HepG2 (cell line): ENCODE data around the gene LOXL4. TPM values are rescaled to one million over a fixed set of nuclear protein-coding genes. Genes with fewer than 3 reads are reported as not detected.
A peak's percentile ranks its signal among the peaks of the same experiment; 100 is the strongest.

Experiments
- ARNT2 ChIP-seq: sonication (generic); formaldehyde crosslinking; IDR thresholded peaks from 2 replicates; pipeline ENCODE4 v1.8.0; 2022; ENCODE audit warnings: mild to moderate bottlenecking, low read depth, missing genetic modification reagents, moderate library complexity
- ATF7-NPFF ChIP-seq: sonication (generic); formaldehyde crosslinking; IDR thresholded peaks from 2 replicates; pipeline ENCODE4 v1.8.1; 2023; ENCODE audit warnings: mild to moderate bottlenecking, low read depth, missing genetic modification reagents, moderate library complexity
- DMAP1 ChIP-seq: IDR thresholded peaks from 2 replicates; pipeline ENCODE4 v1.6.1; 2016
- FOXM1 ChIP-seq: sonication (generic); formaldehyde crosslinking; IDR thresholded peaks from 2 replicates; pipeline ENCODE4 v1.5.0; 2020; ENCODE audit warnings: missing genetic modification reagents
- FOXO1 ChIP-seq: sonication (generic); formaldehyde crosslinking; IDR thresholded peaks from 2 replicates; pipeline ENCODE4 v1.4.0; 2020; ENCODE audit warnings: missing genetic modification reagents
- RAD51 ChIP-seq: fragments of 450-650 bp; IDR thresholded peaks from 2 replicates; pipeline ENCODE4 v1.6.1; 2016; ENCODE audit warnings: borderline replicate concordance
- SP140L ChIP-seq: sonication (generic); formaldehyde crosslinking; IDR thresholded peaks from 2 replicates; pipeline ENCODE4 v1.4.0; 2020; ENCODE audit warnings: missing genetic modification reagents, borderline replicate concordance
- ZFP36 ChIP-seq: fragments of 150-350 bp; IDR thresholded peaks from 2 replicates; pipeline ENCODE4 v1.6.1; 2018; ENCODE audit warnings: borderline replicate concordance, low read length, low read depth; ENCODE audit not compliant: partially characterized antibody
- ZFP90 ChIP-seq: sonication (generic); formaldehyde crosslinking; IDR thresholded peaks from 2 replicates; pipeline ENCODE4 v1.8.0; 2022; ENCODE audit warnings: missing genetic modification reagents, mild to moderate bottlenecking, inconsistent platforms, borderline replicate concordance
- ZFY ChIP-seq: sonication (generic); formaldehyde crosslinking; IDR thresholded peaks from 2 replicates; pipeline ENCODE4 v1.4.0; 2020; ENCODE audit warnings: missing genetic modification reagents
- ZNF274 ChIP-seq: sonication (generic); formaldehyde crosslinking; IDR thresholded peaks from 2 replicates; pipeline ENCODE4 v1.5.1; 2020; ENCODE audit warnings: mild to moderate bottlenecking, missing genetic modification reagents
- ZNF616 ChIP-seq: sonication (generic); formaldehyde crosslinking; IDR thresholded peaks from 2 replicates; pipeline ENCODE4 v1.5.0; 2020; ENCODE audit warnings: low read depth, mild to moderate bottlenecking, missing genetic modification reagents
- ZNF672 ChIP-seq: sonication (generic); formaldehyde crosslinking; IDR thresholded peaks from 2 replicates; pipeline ENCODE4 v1.8.1; 2022; ENCODE audit warnings: missing genetic modification reagents
- ZNF747 ChIP-seq: sonication (generic); formaldehyde crosslinking; IDR thresholded peaks from 2 replicates; pipeline ENCODE4 v1.8.1; 2023; ENCODE audit warnings: missing genetic modification reagents, mild to moderate bottlenecking, borderline replicate concordance
- ZNF850 ChIP-seq: sonication (generic); formaldehyde crosslinking; conservative IDR thresholded peaks from 2 replicates; pipeline ENCODE4 v1.9.0; 2021; ENCODE audit warnings: mild to moderate bottlenecking, missing genetic modification reagents
- polyA plus RNA-seq, 8 experiments: library from polyadenylated mRNA; depleted of rRNA in 3 of 8; stranded (reverse) in 7 of 8; unstranded in 1 of 8; fragments of >200 nt; fragmentation: Illumina TruSeq in 4 of 8; extraction: Trizol in 4 of 8; gene quantifications; 2 replicates each; pipeline versions ENCODE4 v1.2.1 to v1.2.3, GENCODE V29; 2011 to 2016; ENCODE audit warnings: low read depth in 4 of 8, missing spikeins in 1 of 8, mixed read lengths in 1 of 8; ENCODE audit not compliant: insufficient read depth in 1 of 8
- total RNA-seq, 5 experiments: library from RNA; depleted of rRNA; stranded (reverse); fragments of >200 nt; fragmentation: Illumina TruSeq; extraction: Trizol; gene quantifications; 2 replicates each; pipeline ENCODE4 v1.2.3, GENCODE V29; 2016; ENCODE audit warnings: low read depth in 1 of 5
- TF ChIP-seq, protein P1 (sequence below): sonication (generic); formaldehyde crosslinking; IDR thresholded peaks from 2 replicates; pipeline ENCODE4 v1.5.1; 2020; ENCODE audit warnings: missing genetic modification reagents, mild to moderate bottlenecking, borderline replicate concordance
- TF ChIP-seq, protein P2 (sequence below): sonication (generic); formaldehyde crosslinking; IDR thresholded peaks from 2 replicates; pipeline ENCODE4 v1.4.0; 2020; ENCODE audit warnings: missing genetic modification reagents
- TF ChIP-seq, protein P3 (sequence below): sonication (generic); formaldehyde crosslinking; IDR thresholded peaks from 2 replicates; pipeline ENCODE4 v1.8.0; 2022; ENCODE audit warnings: mild to moderate bottlenecking, missing genetic modification reagents, borderline replicate concordance
- TF ChIP-seq, protein P4 (sequence below): sonication (generic); formaldehyde crosslinking; IDR thresholded peaks from 2 replicates; pipeline ENCODE4 v1.4.0; 2020; ENCODE audit warnings: mild to moderate bottlenecking, missing genetic modification reagents
- TF ChIP-seq, protein P5 (sequence below): sonication (generic); formaldehyde crosslinking; IDR thresholded peaks from 2 replicates; pipeline ENCODE4 v1.5.1; 2020; ENCODE audit warnings: mild to moderate bottlenecking, missing genetic modification reagents, moderate library complexity
- TF ChIP-seq, protein P6 (sequence below): IDR thresholded peaks from 2 replicates; pipeline ENCODE4 v1.6.1; 2016; ENCODE audit warnings: missing genetic modification reagents, missing compliant biosample characterization

LOXL4 gene
- total and polyA plus RNA-seq, 2 of the 13 experiments (the other 11 are each of a cell fraction or from before 2014, with no cell fraction given) = 8.8 to 21.1 TPM

DNA sequence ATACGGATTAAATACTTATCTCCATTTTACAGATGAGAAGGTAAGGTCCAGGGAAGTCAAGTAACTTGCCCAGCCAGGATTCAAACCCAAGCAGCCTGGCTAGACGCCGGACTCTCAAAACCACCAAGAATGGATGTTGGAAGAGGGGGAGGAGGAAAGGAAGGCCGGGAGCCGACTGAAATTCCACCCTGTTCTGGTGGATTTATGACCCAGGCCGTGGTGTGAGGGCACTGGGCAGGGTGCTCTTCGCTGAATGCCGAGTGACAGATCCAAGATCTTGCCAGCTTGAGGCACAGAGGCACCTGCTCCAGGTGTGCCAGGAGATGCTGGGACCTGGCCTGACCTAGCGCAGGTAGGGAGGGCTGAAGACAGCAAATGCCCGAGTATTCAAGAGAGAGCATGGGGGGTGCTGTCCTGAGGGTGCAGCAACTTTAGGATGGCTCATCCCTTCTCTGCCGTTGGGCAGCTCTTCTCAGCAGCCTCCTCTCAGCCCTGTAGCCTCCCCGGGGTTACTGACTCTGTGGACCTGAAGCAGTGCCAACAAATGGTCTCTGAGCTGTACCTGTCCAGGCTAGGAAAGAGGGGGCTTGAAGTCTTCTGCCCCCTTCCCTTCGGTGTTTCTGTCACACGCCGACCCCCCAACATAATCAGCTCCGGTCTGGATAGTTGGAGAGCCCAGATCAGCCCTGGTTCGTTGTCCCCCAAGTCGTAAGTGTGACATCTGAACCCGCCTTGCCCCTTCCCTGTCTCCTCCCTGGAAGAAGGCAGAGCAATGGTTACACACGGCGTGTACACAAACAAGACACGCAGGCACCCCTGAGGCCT lies 713 bp downstream of the LOXL4 start (continued):
- no peak for TF ChIP-seq FOXM1 (CRISPR knock-in tag)
- TF ChIP-seq ZNF274 (CRISPR knock-in tag) = peak; percentile 63; the same call in 1 of the 2 replicates
- TF ChIP-seq ARNT2 (CRISPR knock-in tag) = no peak
- TF ChIP-seq SP140L (CRISPR knock-in tag) = no peak
- TF ChIP-seq ZFP36 = no peak
- TF ChIP-seq ZNF747 (CRISPR knock-in tag) = no peak
- TF ChIP-seq RAD51 = no peak
- no peak for TF ChIP-seq FOXO1
- TF ChIP-seq, protein P1, sequence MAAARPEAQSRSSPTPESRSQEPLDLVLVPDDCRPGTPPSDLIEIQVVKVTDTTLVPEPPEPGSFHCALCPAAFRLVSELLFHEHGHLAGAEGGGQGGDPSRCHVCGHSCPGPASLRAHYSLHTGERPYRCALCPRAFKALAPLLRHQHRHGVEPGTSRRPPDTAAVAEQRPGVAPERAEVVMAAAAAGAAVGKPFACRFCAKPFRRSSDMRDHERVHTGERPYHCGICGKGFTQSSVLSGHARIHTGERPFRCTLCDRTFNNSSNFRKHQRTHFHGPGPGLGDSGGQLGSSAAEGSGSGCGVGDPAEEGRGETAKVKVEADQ = 0 out of 2 replicates have a peak, but pooled peaks have one; percentile 59
- TF ChIP-seq, protein P2, sequence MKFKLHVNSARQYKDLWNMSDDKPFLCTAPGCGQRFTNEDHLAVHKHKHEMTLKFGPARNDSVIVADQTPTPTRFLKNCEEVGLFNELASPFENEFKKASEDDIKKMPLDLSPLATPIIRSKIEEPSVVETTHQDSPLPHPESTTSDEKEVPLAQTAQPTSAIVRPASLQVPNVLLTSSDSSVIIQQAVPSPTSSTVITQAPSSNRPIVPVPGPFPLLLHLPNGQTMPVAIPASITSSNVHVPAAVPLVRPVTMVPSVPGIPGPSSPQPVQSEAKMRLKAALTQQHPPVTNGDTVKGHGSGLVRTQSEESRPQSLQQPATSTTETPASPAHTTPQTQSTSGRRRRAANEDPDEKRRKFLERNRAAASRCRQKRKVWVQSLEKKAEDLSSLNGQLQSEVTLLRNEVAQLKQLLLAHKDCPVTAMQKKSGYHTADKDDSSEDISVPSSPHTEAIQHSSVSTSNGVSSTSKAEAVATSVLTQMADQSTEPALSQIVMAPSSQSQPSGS (CRISPR knock-in tag) = no peak
- TF ChIP-seq, protein P3, sequence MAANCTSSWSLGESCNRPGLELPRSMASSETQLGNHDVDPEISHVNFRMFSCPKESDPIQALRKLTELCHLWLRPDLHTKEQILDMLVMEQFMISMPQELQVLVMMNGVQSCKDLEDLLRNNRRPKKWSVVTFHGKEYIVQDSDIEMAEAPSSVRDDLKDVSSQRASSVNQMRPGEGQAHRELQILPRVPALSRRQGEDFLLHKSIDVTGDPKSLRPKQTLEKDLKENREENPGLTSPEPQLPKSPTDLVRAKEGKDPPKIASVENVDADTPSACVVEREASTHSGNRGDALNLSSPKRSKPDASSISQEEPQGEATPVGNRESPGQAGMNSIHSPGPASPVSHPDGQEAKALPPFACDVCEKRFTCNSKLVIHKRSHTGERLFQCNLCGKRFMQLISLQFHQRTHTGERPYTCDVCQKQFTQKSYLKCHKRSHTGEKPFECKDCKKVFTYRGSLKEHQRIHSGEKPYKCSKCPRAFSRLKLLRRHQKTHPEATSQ = no peak
- no peak for TF ChIP-seq ATF7-NPFF (CRISPR knock-in tag)
- no peak for TF ChIP-seq ZFY
- TF ChIP-seq ZNF850 (CRISPR knock-in tag) = no peak
- no peak for TF ChIP-seq ZFP90 (CRISPR knock-in tag)
- no peak for TF ChIP-seq DMAP1
- no peak for TF ChIP-seq ZNF616 (CRISPR knock-in tag)
- TF ChIP-seq, protein P4, sequence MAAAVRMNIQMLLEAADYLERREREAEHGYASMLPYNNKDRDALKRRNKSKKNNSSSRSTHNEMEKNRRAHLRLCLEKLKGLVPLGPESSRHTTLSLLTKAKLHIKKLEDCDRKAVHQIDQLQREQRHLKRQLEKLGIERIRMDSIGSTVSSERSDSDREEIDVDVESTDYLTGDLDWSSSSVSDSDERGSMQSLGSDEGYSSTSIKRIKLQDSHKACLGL = no peak
- TF ChIP-seq, protein P5, sequence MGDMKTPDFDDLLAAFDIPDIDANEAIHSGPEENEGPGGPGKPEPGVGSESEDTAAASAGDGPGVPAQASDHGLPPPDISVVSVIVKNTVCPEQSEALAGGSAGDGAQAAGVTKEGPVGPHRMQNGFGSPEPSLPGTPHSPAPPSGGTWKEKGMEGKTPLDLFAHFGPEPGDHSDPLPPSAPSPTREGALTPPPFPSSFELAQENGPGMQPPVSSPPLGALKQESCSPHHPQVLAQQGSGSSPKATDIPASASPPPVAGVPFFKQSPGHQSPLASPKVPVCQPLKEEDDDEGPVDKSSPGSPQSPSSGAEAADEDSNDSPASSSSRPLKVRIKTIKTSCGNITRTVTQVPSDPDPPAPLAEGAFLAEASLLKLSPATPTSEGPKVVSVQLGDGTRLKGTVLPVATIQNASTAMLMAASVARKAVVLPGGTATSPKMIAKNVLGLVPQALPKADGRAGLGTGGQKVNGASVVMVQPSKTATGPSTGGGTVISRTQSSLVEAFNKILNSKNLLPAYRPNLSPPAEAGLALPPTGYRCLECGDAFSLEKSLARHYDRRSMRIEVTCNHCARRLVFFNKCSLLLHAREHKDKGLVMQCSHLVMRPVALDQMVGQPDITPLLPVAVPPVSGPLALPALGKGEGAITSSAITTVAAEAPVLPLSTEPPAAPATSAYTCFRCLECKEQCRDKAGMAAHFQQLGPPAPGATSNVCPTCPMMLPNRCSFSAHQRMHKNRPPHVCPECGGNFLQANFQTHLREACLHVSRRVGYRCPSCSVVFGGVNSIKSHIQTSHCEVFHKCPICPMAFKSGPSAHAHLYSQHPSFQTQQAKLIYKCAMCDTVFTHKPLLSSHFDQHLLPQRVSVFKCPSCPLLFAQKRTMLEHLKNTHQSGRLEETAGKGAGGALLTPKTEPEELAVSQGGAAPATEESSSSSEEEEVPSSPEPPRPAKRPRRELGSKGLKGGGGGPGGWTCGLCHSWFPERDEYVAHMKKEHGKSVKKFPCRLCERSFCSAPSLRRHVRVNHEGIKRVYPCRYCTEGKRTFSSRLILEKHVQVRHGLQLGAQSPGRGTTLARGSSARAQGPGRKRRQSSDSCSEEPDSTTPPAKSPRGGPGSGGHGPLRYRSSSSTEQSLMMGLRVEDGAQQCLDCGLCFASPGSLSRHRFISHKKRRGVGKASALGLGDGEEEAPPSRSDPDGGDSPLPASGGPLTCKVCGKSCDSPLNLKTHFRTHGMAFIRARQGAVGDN (CRISPR knock-in tag) = no peak
- TF ChIP-seq, protein P6, sequence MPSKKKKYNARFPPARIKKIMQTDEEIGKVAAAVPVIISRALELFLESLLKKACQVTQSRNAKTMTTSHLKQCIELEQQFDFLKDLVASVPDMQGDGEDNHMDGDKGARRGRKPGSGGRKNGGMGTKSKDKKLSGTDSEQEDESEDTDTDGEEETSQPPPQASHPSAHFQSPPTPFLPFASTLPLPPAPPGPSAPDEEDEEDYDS (CRISPR knock-in tag) = no peak
- no peak for TF ChIP-seq ZNF672 (CRISPR knock-in tag)
